Measurements from ENCODE around the gene CCDC102A. TPM values are rescaled to one million over a fixed set of nuclear protein-coding genes. Genes with fewer than 3 reads are reported as not detected.
A peak's percentile ranks its signal among the peaks of the same experiment; 100 is the strongest.

The CCDC102A gene
- total RNA-seq, 1 experiment from 2014 or later, result 4.5 TPM

DNA sequence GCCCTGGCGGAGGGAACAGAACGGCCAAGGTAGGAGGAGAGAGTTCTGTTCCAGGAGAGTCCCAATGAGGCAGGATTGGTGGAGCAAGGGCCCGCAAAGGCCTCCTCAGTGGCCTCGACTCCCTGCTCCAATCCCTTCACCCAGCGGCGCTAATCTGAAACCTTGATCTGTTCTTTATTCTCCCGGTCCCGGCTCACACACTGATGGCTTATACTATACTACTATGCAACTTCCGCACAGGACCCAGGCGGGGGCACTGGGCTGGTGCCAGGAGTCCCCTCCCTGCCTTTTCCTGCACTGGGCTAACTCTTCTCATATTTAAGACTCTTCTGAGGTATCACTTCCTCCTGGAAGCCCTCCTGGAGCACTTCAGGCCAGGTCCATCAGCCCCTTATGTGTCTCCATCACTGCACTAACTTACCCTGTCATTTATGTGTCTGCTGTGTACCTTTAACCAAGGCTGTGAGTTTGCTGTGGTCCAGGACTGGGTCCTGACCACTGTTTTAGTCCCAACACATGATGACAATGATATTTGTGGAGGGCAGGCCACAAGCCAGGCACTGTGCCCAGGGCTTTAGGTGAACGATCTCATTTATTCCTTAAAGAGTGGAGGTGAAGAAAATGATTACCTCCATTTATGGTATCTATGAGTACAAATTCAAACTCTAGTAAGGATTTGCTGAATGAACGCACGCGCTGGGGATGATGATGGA, 6.8 kb downstream of the CCDC102A start:
- Histone ChIP-seq H3K79me2 (ENCODE audit: insufficient read depth, low read length) (peaks cover 13% of the 10 kb centered on the region; the same call in 1 of the 2 replicates), H3K4me1 (ENCODE audit: control insufficient read depth in 1 of 2, insufficient read depth in 2 of 2, low read length in 2 of 2) (peaks cover 14 to 46% of the 10 kb centered on the region in 2 experiments), H3K27me3 (ENCODE audit: insufficient read depth, low read length) (no peaks in the 10 kb centered on the region), H3K9ac (ENCODE audit: low read length) (peak overlapping the region; percentile 62), H3K4me3 (replicated peaks in 1 of 2; ENCODE audit: low read depth in 1 of 2, low read length in 2 of 2) (peak overlapping the region; percentile 55 to 64), H2AFZ (ENCODE audit: low read depth, low read length, poor library complexity, severe bottlenecking) (no peak overlapping the region), H3K36me3 (ENCODE audit: control insufficient read depth in 1 of 2, insufficient read depth in 2 of 2, low read length in 2 of 2) (peaks cover 0 to 4% of the 10 kb centered on the region in 2 experiments; a peak in 1 of 4 replicates), H3K4me2 (ENCODE audit: low read length) (peak overlapping the region; percentile 77), H3K9me2 (ENCODE audit: insufficient read depth) (no peaks in the 10 kb centered on the region), H4K20me1 (ENCODE audit: insufficient read depth) (no peaks in the 10 kb centered on the region), H3K9me3 (ENCODE audit: control insufficient read depth in 1 of 2, insufficient read depth in 1 of 2, low read depth in 1 of 2, low read length in 2 of 2) (no peaks in the 10 kb centered on the region), H3K27ac (ENCODE audit: low read depth, low read length) (peak overlapping the region; percentile 82)
- ATAC-seq (peak; percentile 2), DNase-seq (ENCODE audit: low read depth, low spot score) (no peak)
- BruUV-seq (replicated peaks), result TSS peak; percentile 35
- ChIA-PET RAD21 (ENCODE audit: low non-redundant PET in 1 of 2, low total read pairs in 2 of 2, uncharacterized antibody in 2 of 2, unreplicated experiment in 2 of 2) (no interaction called here), CTCF (no interaction called here), POLR2A (no interaction called here)
- TF ChIP-seq POLR2AphosphoS5 (IDR thresholded peaks at IDR 0.05; ENCODE audit: low read depth, low read length), result 0 out of 2 replicates have a peak, but pooled peaks have one; percentile 25
- no peak for TF ChIP-seq TCF7L2 (IDR thresholded peaks at IDR 0.05; ENCODE audit: borderline replicate concordance, extremely low read depth, insufficient read depth, insufficient read length)
- TF ChIP-seq, protein P1, sequence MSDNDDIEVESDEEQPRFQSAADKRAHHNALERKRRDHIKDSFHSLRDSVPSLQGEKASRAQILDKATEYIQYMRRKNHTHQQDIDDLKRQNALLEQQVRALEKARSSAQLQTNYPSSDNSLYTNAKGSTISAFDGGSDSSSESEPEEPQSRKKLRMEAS (IDR thresholded peaks at IDR 0.05), result no peak
- TF ChIP-seq SIN3A (IDR thresholded peaks at IDR 0.05; ENCODE audit: low read depth), result no peak
- intact Hi-C loops (cut with micrococcal nuclease), result no loop called here

DNA sequence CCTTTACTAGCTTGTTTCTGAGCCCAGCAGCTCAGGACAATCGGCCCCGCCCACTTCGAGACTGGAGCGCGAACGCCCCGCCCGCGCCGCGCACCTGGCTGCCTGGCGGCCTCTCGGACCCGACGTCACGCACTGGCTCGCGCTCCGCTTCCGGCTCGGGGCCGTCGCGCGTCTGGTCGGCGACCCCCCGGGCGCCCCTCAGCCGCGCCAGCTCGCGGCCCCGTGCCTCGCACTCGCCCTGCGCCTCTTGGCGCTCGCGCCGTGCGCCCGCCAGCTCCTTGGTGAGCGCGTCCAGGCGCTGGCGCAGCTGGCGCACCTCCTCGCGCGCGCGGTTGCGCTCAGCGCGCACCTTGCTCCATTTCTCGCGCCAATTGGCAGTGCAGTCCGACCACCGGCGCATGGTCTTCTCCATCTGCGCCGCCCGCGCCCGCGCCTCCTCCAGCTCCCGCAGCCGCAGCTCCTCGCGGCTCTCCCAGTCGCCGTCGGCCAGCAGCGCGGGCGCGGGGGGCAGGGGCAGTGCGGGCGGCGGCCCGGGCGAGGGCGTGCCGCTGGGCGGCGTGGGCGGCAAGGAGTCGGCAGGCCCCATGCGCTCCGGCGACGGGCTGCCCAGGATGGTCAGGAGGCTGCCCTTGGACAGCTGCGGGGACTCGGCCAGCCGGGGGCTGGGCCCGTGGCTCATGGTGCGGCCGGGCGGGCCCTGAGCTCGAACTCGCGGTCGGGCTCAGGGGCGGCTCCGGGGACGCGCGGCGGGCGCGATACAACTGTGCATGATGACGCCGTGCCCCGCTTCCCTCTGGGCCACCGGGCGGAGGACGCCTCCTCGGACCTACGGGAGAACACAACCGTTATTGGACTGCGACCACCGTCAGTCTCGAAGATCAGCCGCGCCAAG, 7.6 kb downstream of the CCDC102A start:
- Histone ChIP-seq H3K9me3 (ENCODE audit: control insufficient read depth in 1 of 2, insufficient read depth in 1 of 2, low read depth in 1 of 2, low read length in 2 of 2) (no peaks in the 10 kb centered on the region), H3K27me3 (ENCODE audit: insufficient read depth, low read length) (no peaks in the 10 kb centered on the region), H3K4me1 (ENCODE audit: control insufficient read depth in 1 of 2, insufficient read depth in 2 of 2, low read length in 2 of 2) (peaks cover 8 to 38% of the 10 kb centered on the region in 2 experiments), H3K9ac (ENCODE audit: low read length) (peak overlapping the region; percentile 62), H3K27ac (ENCODE audit: low read depth, low read length) (peak overlapping the region; percentile 82), H4K20me1 (ENCODE audit: insufficient read depth) (no peaks in the 10 kb centered on the region), H3K4me3 (replicated peaks in 1 of 2; ENCODE audit: low read depth in 1 of 2, low read length in 2 of 2) (peak overlapping the region; percentile 55 to 64), H3K79me2 (ENCODE audit: insufficient read depth, low read length) (peaks cover 12% of the 10 kb centered on the region; the same call in 1 of the 2 replicates), H2AFZ (ENCODE audit: low read depth, low read length, poor library complexity, severe bottlenecking) (no peak overlapping the region), H3K9me2 (ENCODE audit: insufficient read depth) (no peaks in the 10 kb centered on the region), H3K36me3 (ENCODE audit: control insufficient read depth in 1 of 2, insufficient read depth in 2 of 2, low read length in 2 of 2) (peaks cover 0 to 4% of the 10 kb centered on the region in 2 experiments; a peak in 1 of 4 replicates), H3K4me2 (ENCODE audit: low read length) (peak overlapping the region; percentile 77)
- ATAC-seq, result peak; percentile 72
- intact Hi-C loops (cut with micrococcal nuclease), result no loop called here
- DNase-seq (ENCODE audit: low read depth, low spot score), result no peak
- BruUV-seq (replicated peaks), result no TSS peak
- POLR2A ChIA-PET, result interaction anchor here (0.5 kb wide), 1 partner anchor 39 kb away, joined by 3 read pairs; no protein-coding TSS in a partner anchor
- CTCF ChIA-PET, result interaction anchor here (1.4 to 1.7 kb wide), 2 partner anchors 9 to 106 kb away, joined by 3 to 7 read pairs; no protein-coding TSS in a partner anchor
- RAD21 ChIA-PET (ENCODE audit: low non-redundant PET in 1 of 2, low total read pairs in 2 of 2, uncharacterized antibody in 2 of 2, unreplicated experiment in 2 of 2), result interaction anchor here in 1 of 2 experiments (0.7 kb wide), 1 partner anchor 82 kb away, joined by 3 read pairs; the partner anchor contains the start of genes CIAPIN1 and COQ9
- TF ChIP-seq EZH2phosphoT487 (IDR thresholded peaks at IDR 0.05; ENCODE audit: borderline replicate concordance) (no peak), RAD21 (IDR thresholded peaks at IDR 0.05; ENCODE audit: low read depth) (no peak), YY1 (IDR thresholded peaks at IDR 0.05; ENCODE audit: extremely low read depth, insufficient replicate concordance, low read depth, low read length) (no peak), ELF1 (IDR thresholded peaks at IDR 0.05; ENCODE audit: borderline replicate concordance, low read depth) (no peak)
- TF ChIP-seq, protein P2, sequence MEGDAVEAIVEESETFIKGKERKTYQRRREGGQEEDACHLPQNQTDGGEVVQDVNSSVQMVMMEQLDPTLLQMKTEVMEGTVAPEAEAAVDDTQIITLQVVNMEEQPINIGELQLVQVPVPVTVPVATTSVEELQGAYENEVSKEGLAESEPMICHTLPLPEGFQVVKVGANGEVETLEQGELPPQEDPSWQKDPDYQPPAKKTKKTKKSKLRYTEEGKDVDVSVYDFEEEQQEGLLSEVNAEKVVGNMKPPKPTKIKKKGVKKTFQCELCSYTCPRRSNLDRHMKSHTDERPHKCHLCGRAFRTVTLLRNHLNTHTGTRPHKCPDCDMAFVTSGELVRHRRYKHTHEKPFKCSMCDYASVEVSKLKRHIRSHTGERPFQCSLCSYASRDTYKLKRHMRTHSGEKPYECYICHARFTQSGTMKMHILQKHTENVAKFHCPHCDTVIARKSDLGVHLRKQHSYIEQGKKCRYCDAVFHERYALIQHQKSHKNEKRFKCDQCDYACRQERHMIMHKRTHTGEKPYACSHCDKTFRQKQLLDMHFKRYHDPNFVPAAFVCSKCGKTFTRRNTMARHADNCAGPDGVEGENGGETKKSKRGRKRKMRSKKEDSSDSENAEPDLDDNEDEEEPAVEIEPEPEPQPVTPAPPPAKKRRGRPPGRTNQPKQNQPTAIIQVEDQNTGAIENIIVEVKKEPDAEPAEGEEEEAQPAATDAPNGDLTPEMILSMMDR (IDR thresholded peaks at IDR 0.05 in 2 of 3, conservative IDR thresholded peaks at IDR 0.05 in 1 of 3; ENCODE audit: borderline replicate concordance in 1 of 3, insufficient read depth in 1 of 3, low read depth in 2 of 3, low read length in 2 of 3), result no peak
- TF ChIP-seq, protein P3, sequence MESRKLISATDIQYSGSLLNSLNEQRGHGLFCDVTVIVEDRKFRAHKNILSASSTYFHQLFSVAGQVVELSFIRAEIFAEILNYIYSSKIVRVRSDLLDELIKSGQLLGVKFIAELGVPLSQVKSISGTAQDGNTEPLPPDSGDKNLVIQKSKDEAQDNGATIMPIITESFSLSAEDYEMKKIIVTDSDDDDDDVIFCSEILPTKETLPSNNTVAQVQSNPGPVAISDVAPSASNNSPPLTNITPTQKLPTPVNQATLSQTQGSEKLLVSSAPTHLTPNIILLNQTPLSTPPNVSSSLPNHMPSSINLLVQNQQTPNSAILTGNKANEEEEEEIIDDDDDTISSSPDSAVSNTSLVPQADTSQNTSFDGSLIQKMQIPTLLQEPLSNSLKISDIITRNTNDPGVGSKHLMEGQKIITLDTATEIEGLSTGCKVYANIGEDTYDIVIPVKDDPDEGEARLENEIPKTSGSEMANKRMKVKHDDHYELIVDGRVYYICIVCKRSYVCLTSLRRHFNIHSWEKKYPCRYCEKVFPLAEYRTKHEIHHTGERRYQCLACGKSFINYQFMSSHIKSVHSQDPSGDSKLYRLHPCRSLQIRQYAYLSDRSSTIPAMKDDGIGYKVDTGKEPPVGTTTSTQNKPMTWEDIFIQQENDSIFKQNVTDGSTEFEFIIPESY (IDR thresholded peaks at IDR 0.05; ENCODE audit: extremely low read depth, insufficient replicate concordance, low read length), result no peak
- TF ChIP-seq, protein P1 (IDR thresholded peaks at IDR 0.05), result no peak; the same call in 1 of the 2 replicates

Measured in HCT116 (cell line).